ENCODE data around the gene NR2E1.

Gene NR2E1

GRCh38 chr6:108165714-108166663 is at the start of gene NR2E1 (continued):
- TF ChIP-seq ZFP37 (tag by site-specific recombination; IDR thresholded peaks at IDR 0.05) = 0 out of 2 replicates have a peak, but pooled peaks have one; percentile 64
- no peak for TF ChIP-seq FEZF1 (tag by site-specific recombination; IDR thresholded peaks at IDR 0.05)
- no peak for TF ChIP-seq ZNF449 (tag by site-specific recombination; IDR thresholded peaks at IDR 0.05)
- no peak for TF ChIP-seq TRIM28 (IDR thresholded peaks at IDR 0.05; ENCODE audit: borderline replicate concordance, low read length)
- TF ChIP-seq ELK4 (IDR thresholded peaks at IDR 0.05; ENCODE audit: borderline replicate concordance, low read depth, low read length) = no peak
- TF ChIP-seq ZNF530 (tag by site-specific recombination; IDR thresholded peaks at IDR 0.05; ENCODE audit: low read depth) = no peak
- TF ChIP-seq ZNF521 (tag by site-specific recombination; IDR thresholded peaks at IDR 0.05) = no peak
- peak; percentile 35; the same call in 1 of the 2 replicates for TF ChIP-seq PRDM1 (tag by site-specific recombination; IDR thresholded peaks at IDR 0.05)
- peak; percentile 64 for TF ChIP-seq ZNF600 (tag by site-specific recombination; IDR thresholded peaks at IDR 0.05)
- TF ChIP-seq, protein P1, sequence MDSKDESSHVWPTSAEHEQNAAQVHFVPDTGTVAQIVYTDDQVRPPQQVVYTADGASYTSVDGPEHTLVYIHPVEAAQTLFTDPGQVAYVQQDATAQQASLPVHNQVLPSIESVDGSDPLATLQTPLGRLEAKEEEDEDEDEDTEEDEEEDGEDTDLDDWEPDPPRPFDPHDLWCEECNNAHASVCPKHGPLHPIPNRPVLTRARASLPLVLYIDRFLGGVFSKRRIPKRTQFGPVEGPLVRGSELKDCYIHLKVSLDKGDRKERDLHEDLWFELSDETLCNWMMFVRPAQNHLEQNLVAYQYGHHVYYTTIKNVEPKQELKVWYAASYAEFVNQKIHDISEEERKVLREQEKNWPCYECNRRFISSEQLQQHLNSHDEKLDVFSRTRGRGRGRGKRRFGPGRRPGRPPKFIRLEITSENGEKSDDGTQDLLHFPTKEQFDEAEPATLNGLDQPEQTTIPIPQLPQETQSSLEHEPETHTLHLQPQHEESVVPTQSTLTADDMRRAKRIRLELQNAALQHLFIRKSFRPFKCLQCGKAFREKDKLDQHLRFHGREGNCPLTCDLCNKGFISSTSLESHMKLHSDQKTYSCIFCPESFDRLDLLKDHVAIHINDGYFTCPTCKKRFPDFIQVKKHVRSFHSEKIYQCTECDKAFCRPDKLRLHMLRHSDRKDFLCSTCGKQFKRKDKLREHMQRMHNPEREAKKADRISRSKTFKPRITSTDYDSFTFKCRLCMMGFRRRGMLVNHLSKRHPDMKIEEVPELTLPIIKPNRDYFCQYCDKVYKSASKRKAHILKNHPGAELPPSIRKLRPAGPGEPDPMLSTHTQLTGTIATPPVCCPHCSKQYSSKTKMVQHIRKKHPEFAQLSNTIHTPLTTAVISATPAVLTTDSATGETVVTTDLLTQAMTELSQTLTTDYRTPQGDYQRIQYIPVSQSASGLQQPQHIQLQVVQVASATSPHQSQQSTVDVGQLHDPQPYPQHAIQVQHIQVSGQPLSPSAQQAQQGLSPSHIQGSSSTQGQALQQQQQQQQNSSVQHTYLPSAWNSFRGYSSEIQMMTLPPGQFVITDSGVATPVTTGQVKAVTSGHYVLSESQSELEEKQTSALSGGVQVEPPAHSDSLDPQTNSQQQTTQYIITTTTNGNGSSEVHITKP (tag by site-specific recombination; IDR thresholded peaks at IDR 0.05) = peak; percentile 78
- TF ChIP-seq, protein P2, sequence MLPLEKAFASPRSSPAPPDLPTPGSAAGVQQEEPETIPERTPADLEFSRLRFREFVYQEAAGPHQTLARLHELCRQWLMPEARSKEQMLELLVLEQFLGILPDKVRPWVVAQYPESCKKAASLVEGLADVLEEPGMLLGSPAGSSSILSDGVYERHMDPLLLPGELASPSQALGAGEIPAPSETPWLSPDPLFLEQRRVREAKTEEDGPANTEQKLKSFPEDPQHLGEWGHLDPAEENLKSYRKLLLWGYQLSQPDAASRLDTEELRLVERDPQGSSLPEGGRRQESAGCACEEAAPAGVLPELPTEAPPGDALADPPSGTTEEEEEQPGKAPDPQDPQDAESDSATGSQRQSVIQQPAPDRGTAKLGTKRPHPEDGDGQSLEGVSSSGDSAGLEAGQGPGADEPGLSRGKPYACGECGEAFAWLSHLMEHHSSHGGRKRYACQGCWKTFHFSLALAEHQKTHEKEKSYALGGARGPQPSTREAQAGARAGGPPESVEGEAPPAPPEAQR (tag by site-specific recombination; IDR thresholded peaks at IDR 0.05) = no peak
- TF ChIP-seq YY1 (tag by site-specific recombination; IDR thresholded peaks at IDR 0.05) = no peak
- no peak for TF ChIP-seq REPIN1 (tag by site-specific recombination; IDR thresholded peaks at IDR 0.05; ENCODE audit: low read depth)
- no peak for TF ChIP-seq ZNF324 (tag by site-specific recombination; IDR thresholded peaks at IDR 0.05)
- no peak for TF ChIP-seq ZNF555 (tag by site-specific recombination; conservative IDR thresholded peaks at IDR 0.05)
- no peak for TF ChIP-seq ZNF146 (tag by site-specific recombination; IDR thresholded peaks at IDR 0.05)
- no peak for TF ChIP-seq ZNF202 (tag by site-specific recombination; IDR thresholded peaks at IDR 0.05; ENCODE audit: borderline replicate concordance)
- TF ChIP-seq PATZ1 (tag by site-specific recombination; IDR thresholded peaks at IDR 0.05) = peak; percentile 95
- TF ChIP-seq, protein P3, sequence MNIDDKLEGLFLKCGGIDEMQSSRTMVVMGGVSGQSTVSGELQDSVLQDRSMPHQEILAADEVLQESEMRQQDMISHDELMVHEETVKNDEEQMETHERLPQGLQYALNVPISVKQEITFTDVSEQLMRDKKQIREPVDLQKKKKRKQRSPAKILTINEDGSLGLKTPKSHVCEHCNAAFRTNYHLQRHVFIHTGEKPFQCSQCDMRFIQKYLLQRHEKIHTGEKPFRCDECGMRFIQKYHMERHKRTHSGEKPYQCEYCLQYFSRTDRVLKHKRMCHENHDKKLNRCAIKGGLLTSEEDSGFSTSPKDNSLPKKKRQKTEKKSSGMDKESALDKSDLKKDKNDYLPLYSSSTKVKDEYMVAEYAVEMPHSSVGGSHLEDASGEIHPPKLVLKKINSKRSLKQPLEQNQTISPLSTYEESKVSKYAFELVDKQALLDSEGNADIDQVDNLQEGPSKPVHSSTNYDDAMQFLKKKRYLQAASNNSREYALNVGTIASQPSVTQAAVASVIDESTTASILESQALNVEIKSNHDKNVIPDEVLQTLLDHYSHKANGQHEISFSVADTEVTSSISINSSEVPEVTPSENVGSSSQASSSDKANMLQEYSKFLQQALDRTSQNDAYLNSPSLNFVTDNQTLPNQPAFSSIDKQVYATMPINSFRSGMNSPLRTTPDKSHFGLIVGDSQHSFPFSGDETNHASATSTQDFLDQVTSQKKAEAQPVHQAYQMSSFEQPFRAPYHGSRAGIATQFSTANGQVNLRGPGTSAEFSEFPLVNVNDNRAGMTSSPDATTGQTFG (tag by site-specific recombination; IDR thresholded peaks at IDR 0.05; ENCODE audit: borderline replicate concordance) = no peak
- no peak for TF ChIP-seq ZNF223 (tag by site-specific recombination; IDR thresholded peaks at IDR 0.05)
- TF ChIP-seq SALL2 (tag by site-specific recombination; IDR thresholded peaks at IDR 0.05; ENCODE audit: borderline replicate concordance) = no peak
- no peak for TF ChIP-seq ZNF292 (tag by site-specific recombination; IDR thresholded peaks at IDR 0.05; ENCODE audit: borderline replicate concordance, low read depth)

All from HEK293 (cell line).